Tibial nerve (tissue), 4 donors: ENCODE data around the gene MTFMT.

Experiments used
- CTCF ChIP-seq, 5 experiments: fragments of 200-600 bp in 3 of 5; fragments of 450-650 bp in 2 of 5; sonication (generic) in 3 of 5; IDR thresholded peaks; one replicate each; pipeline ENCODE4 v1.5.1; 2016 to 2019; ENCODE audit warnings: antibody characterized with exemption in 5 of 5, mild to moderate bottlenecking in 3 of 5, moderate library complexity in 2 of 5
- EP300 ChIP-seq, 2 donors: sonication (generic); formaldehyde crosslinking; IDR thresholded peaks; one replicate each; pipeline ENCODE4 v1.6.1; 2017; ENCODE audit warnings: antibody characterized with exemption in 2 of 2, mild to moderate bottlenecking in 1 of 2
- POLR2A ChIP-seq, 2 donors: fragments of 450-650 bp; IDR thresholded peaks; one replicate each; pipeline ENCODE4 v1.6.1; 2017; ENCODE audit warnings: antibody characterized with exemption in 2 of 2, mild to moderate bottlenecking in 2 of 2, moderate library complexity in 2 of 2

GRCh38 chr15:65062726-65063125, 33.3 kb upstream of the MTFMT start:
- no peak for TF ChIP-seq CTCF (IDR thresholded peaks at IDR 0.05)
- TF ChIP-seq POLR2A (IDR thresholded peaks at IDR 0.05) = no peak
- TF ChIP-seq EP300 (IDR thresholded peaks at IDR 0.05) = no peak
